CD14-positive monocyte (primary cell): ENCODE results near the gene GAS2L2. TPM values are rescaled to one million over a fixed set of nuclear protein-coding genes. Genes with fewer than 3 reads are reported as not detected.

ENCODE experiments used
- DNase-seq, 3 donors: peaks; one replicate each; pipeline ENCODE4 v3.0.0-alpha.2; 2011 to 2022
- H2AFZ ChIP-seq: 2 replicates; pipeline ENCODE4 v1.6.0; 2012; ENCODE audit warnings: mild to moderate bottlenecking, low read depth, low read length, inconsistent platforms; ENCODE audit not compliant: insufficient read depth, poor library complexity, severe bottlenecking
- H3K27ac ChIP-seq, 2 donors: 1 replicate in 1 of 2; 2 replicates in 1 of 2; pipeline ENCODE4 v1.5.1; 2012 to 2013; ENCODE audit warnings: low read length in 2 of 2, control low read depth in 1 of 2, inconsistent platforms in 1 of 2, low read depth in 1 of 2, mild to moderate bottlenecking in 1 of 2
- H3K27me3 ChIP-seq, 2 donors: one replicate each; pipeline versions ENCODE4 v1.6.0 to v1.6.1; 2011 to 2013; ENCODE audit warnings: low read length in 2 of 2; ENCODE audit not compliant: control insufficient read depth in 2 of 2, insufficient read depth in 2 of 2
- H3K36me3 ChIP-seq, 2 donors: replicated peaks in 1 of 2; 1 replicate in 1 of 2; 2 replicates in 1 of 2; pipeline versions ENCODE4 v1.5.1 to v1.6.1; 2012 to 2013; ENCODE audit warnings: low read length in 2 of 2, control low read depth in 1 of 2, inconsistent platforms in 1 of 2, mild to moderate bottlenecking in 1 of 2; ENCODE audit not compliant: insufficient read depth in 2 of 2, control insufficient read depth in 1 of 2
- H3K4me1 ChIP-seq, 2 donors: 1 replicate in 1 of 2; 2 replicates in 1 of 2; pipeline versions ENCODE4 v1.5.1 to v1.6.1; 2012 to 2013; ENCODE audit warnings: low read length in 2 of 2, control low read depth in 1 of 2, inconsistent platforms in 1 of 2, mild to moderate bottlenecking in 1 of 2, moderate library complexity in 1 of 2; ENCODE audit not compliant: insufficient read depth in 2 of 2, control insufficient read depth in 1 of 2
- H3K4me2 ChIP-seq: replicated peaks from 2 replicates; pipeline ENCODE3; 2012; ENCODE audit warnings: low read length, moderate library complexity, mild to moderate bottlenecking; ENCODE audit not compliant: poor library complexity, severe bottlenecking; ENCODE audit errors: extremely low read depth
- H3K4me3 ChIP-seq, 3 experiments: fragments of 200-600 bp in 1 of 3; sonication (generic) in 1 of 3; replicated peaks in 1 of 3; 1 replicate in 2 of 3; 2 replicates in 1 of 3; pipeline ENCODE4 v1.5.1; 2011 to 2013; ENCODE audit warnings: low read length in 3 of 3, mild to moderate bottlenecking in 3 of 3, control low read depth in 2 of 3, low read depth in 2 of 3, inconsistent platforms in 1 of 3, moderate library complexity in 1 of 3
- H3K79me2 ChIP-seq: 2 replicates; pipeline ENCODE4 v1.6.0; 2012; ENCODE audit warnings: mild to moderate bottlenecking, control low read depth, inconsistent platforms, low read length, moderate library complexity; ENCODE audit not compliant: insufficient read depth
- H3K9ac ChIP-seq: 2 replicates; pipeline ENCODE4 v1.6.0; 2017; ENCODE audit warnings: low read length, mild to moderate bottlenecking; ENCODE audit not compliant: insufficient read depth, poor library complexity, severe bottlenecking
- H3K9me3 ChIP-seq, 2 donors: replicated peaks in 1 of 2; 1 replicate in 1 of 2; 2 replicates in 1 of 2; pipeline versions ENCODE4 v1.5.1 to v1.6.1; 2012 to 2013; ENCODE audit warnings: low read length in 2 of 2, control low read depth in 1 of 2; ENCODE audit not compliant: control insufficient read depth in 1 of 2, insufficient read depth in 1 of 2
- H4K20me1 ChIP-seq: 2 replicates; pipeline ENCODE4 v1.6.0; 2012; ENCODE audit warnings: mild to moderate bottlenecking, low read length, control low read depth, moderate library complexity; ENCODE audit not compliant: insufficient read depth
- H3K27ac Mint-ChIP-seq, 7 donors: one replicate each; pipeline ENCODE4 v1.8.0; 2020; ENCODE audit warnings: mild to moderate bottlenecking in 7 of 7, mixed read lengths in 7 of 7, moderate library complexity in 6 of 7, inconsistent platforms in 2 of 7
- H3K27me3 Mint-ChIP-seq, 3 donors: one replicate each; pipeline ENCODE4 v1.8.0; 2021 to 2022; ENCODE audit warnings: low read depth in 3 of 3, mild to moderate bottlenecking in 3 of 3, mixed read lengths in 3 of 3, moderate library complexity in 3 of 3, inconsistent platforms in 1 of 3
- H3K36me3 Mint-ChIP-seq, 2 donors: one replicate each; pipeline ENCODE4 v1.8.0; 2020; ENCODE audit warnings: mixed read lengths in 2 of 2, inconsistent platforms in 1 of 2, mild to moderate bottlenecking in 1 of 2
- H3K4me1 Mint-ChIP-seq: one replicate; pipeline ENCODE4 v1.8.0; 2020; ENCODE audit warnings: mild to moderate bottlenecking, mixed read lengths
- H3K4me3 Mint-ChIP-seq, 2 donors: one replicate each; pipeline ENCODE4 v1.8.0; 2020; ENCODE audit warnings: mild to moderate bottlenecking in 2 of 2, mixed read lengths in 2 of 2, moderate library complexity in 1 of 2
- H3K9me3 Mint-ChIP-seq, 7 donors: one replicate each; pipeline ENCODE4 v1.8.0; 2020 to 2022; ENCODE audit warnings: mixed read lengths in 7 of 7, mild to moderate bottlenecking in 6 of 7, moderate library complexity in 6 of 7, inconsistent platforms in 2 of 7
- WGBS: methylation state at CpG from one replicate; pipeline ENCODE4 v1.1.5; 2013; ENCODE audit warnings: missing lambda C conversion rate; ENCODE audit not compliant: insufficient coverage; 5-methylcytosine and 5-hydroxymethylcytosine counted together
- intact Hi-C, 2 donors: fragments of 100-400 bp; cut with micrococcal nuclease; formaldehyde crosslinking; loops; one replicate each; pipeline versions ENCODE4 v1.15.0 to v1.15.1; 2023
- polyA plus RNA-seq, 3 donors: library from polyadenylated mRNA; depleted of rRNA in 1 of 3; unstranded in 2 of 3; stranded (reverse) in 1 of 3; fragments of 300-500 nt in 2 of 3; fragments of >200 nt in 1 of 3; fragmentation: Illumina TruSeq in 2 of 3; gene quantifications; 1 replicate in 2 of 3; 2 replicates in 1 of 3; pipeline ENCODE4 v1.2.3, GENCODE V29; 2012 to 2021
- TF ChIP-seq, protein P1 (sequence below): fragments of 200-600 bp; IDR thresholded peaks from one replicate; pipeline ENCODE4 v1.8.0; 2022; ENCODE audit warnings: antibody characterized with exemption, mild to moderate bottlenecking

Gene GAS2L2
- polyA plus RNA-seq, 3 donors, result not detected

DNA sequence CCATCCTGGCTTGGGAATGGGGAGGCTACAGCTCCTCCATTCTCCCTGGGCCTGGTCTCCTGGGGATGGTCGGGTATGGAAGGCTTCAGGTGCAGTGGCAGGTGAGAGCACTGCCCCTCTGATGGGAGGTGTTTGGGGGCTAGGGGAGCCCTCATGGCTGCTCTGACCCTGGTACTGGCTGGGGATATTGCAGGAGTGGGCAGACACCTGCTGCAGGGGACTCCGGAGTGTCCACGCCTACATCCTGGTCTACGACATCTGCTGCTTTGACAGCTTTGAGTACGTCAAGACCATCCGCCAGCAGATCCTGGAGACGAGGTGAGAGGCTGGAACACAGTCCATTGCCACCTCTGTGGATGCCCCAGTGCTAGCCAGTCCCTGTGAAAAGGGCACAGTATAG, 12.8 kb downstream of the GAS2L2 start:
- no peak overlapping the region for H3K4me3 ChIP-seq
- 96% methylated on average over 7 of the region's 7 CpGs for WGBS
- Mint-ChIP-seq H3K36me3 (no peaks in the 10 kb centered on the region), H3K4me1 (peaks cover 6% of the 10 kb centered on the region), H3K9me3 (peaks cover 0 to 8% (median 0%) of the 10 kb centered on the region in 7 donors), H3K27ac (no peak overlapping the region), H3K27me3 (peaks cover 29 to 45% (median 39%) of the 10 kb centered on the region in 3 donors), H3K4me3 (peak overlapping the region in 1 of 2 donors; percentile 40)
- H3K9me3 ChIP-seq, result no peaks in the 10 kb centered on the region
- H3K79me2 ChIP-seq, result no peaks in the 10 kb centered on the region
- TF ChIP-seq, protein P1, sequence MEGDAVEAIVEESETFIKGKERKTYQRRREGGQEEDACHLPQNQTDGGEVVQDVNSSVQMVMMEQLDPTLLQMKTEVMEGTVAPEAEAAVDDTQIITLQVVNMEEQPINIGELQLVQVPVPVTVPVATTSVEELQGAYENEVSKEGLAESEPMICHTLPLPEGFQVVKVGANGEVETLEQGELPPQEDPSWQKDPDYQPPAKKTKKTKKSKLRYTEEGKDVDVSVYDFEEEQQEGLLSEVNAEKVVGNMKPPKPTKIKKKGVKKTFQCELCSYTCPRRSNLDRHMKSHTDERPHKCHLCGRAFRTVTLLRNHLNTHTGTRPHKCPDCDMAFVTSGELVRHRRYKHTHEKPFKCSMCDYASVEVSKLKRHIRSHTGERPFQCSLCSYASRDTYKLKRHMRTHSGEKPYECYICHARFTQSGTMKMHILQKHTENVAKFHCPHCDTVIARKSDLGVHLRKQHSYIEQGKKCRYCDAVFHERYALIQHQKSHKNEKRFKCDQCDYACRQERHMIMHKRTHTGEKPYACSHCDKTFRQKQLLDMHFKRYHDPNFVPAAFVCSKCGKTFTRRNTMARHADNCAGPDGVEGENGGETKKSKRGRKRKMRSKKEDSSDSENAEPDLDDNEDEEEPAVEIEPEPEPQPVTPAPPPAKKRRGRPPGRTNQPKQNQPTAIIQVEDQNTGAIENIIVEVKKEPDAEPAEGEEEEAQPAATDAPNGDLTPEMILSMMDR, result no peak
- no peaks in the 10 kb centered on the region for H3K36me3 ChIP-seq
- intact Hi-C loops, result loop anchor here in 1 of 2 donors (10.0 kb wide), 1 partner anchor 575 kb away; no protein-coding TSS in a partner anchor
- H3K4me2 ChIP-seq, result no peak overlapping the region
- H4K20me1 ChIP-seq, result no peaks in the 10 kb centered on the region
- H3K9ac ChIP-seq, result no peak overlapping the region
- H2AFZ ChIP-seq, result no peak overlapping the region
- no peaks in the 10 kb centered on the region for H3K4me1 ChIP-seq
- H3K27me3 ChIP-seq, result peaks cover 7 to 27% of the 10 kb centered on the region in 2 donors
- no peak for DNase-seq
- H3K27ac ChIP-seq, result no peak overlapping the region

DNA sequence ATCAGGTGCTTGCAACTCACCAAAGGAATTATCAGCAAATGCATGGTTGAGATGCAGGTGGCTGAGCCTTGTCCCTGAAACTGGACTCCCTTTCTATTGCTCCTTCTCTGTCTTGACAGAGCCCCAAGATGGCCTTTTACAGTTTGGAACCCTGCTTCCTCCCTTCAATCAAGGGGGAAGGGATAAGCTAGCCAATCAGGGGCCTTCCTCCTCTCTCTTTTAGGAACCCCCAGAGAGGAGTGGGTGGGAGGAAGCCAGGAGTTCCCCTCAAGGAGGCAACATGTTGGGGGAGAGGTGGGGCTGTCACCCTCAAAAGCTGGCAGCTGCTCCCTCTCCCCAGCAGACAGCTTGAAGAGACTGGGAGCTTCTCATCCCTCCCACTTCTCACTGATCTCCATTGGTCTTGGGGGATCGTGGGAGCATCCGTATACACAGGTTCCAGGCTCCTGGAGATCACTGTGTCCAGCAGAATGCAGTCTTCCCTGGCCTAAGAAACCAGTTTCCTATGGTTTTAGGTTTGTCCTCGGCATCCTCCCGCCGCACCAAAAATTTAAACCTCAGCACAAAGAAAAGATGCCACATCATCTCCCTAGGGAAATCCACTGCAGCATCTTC, 14.4 kb downstream of the GAS2L2 start:
- no peak for DNase-seq

More for the DNA sequence above, 14.4 kb downstream of the GAS2L2 start:
- Histone ChIP-seq H3K79me2 (no peaks in the 10 kb centered on the region), H4K20me1 (no peaks in the 10 kb centered on the region), H3K4me1 (no peaks in the 10 kb centered on the region), H2AFZ (no peak overlapping the region), H3K9ac (no peak overlapping the region), H3K9me3 (no peaks in the 10 kb centered on the region), H3K4me3 (no peak overlapping the region), H3K27me3 (peaks cover 7 to 27% of the 10 kb centered on the region in 2 donors), H3K4me2 (no peak overlapping the region), H3K36me3 (no peaks in the 10 kb centered on the region), H3K27ac (no peak overlapping the region)
- no peaks in the 10 kb centered on the region for H3K36me3 Mint-ChIP-seq
- WGBS, result 72% methylated on average over 2 of the region's 5 CpGs
- TF ChIP-seq, protein P1, result no peak
- H3K27ac Mint-ChIP-seq, result no peak overlapping the region
- H3K4me1 Mint-ChIP-seq, result peaks cover 6% of the 10 kb centered on the region
- H3K9me3 Mint-ChIP-seq, result peaks cover 0 to 8% (median 0%) of the 10 kb centered on the region in 7 donors
- H3K27me3 Mint-ChIP-seq, result peaks cover 33 to 47% (median 36%) of the 10 kb centered on the region in 3 donors
- intact Hi-C loops, result no loop called here
- H3K4me3 Mint-ChIP-seq, result no peak overlapping the region
